ENCODE data around the gene BST2. TPM values are rescaled to one million over a fixed set of nuclear protein-coding genes. Genes with fewer than 3 reads are reported as not detected.

BST2 gene
- total and polyA plus RNA-seq, 2 of the 4 experiments (the other 2 are of a cell fraction), result 0.18 to 0.92 TPM

DNA sequence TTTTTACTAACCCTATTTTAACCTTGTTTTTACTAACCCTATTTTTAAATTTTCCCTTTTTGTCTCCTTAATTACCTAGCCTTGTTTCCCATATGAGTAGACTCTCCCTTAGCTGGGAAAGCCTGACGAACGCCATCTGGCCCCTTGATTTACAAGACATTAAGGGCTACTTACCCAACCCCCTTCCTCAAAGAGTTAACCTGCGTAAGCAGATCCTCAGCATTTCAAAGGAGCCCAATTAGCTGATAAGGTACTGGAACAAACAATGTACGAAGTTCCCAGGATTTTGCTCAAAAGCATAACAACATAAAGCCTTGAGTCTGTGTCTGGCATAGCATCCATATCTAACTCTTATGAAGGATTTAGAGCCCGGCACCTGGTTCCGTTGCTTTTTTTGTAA lies 9.7 kb upstream of the BST2 start:
- ChIA-PET POLR2A (ENCODE audit: unreplicated experiment) (no interaction called here), CTCF (no interaction called here)
- H3K4me1 ChIP-seq (ENCODE audit: control insufficient read depth, insufficient read depth, low read length), result peaks cover 9% of the 10 kb centered on the region
- H3K79me1 ChIP-seq (ENCODE audit: low read depth in 1 of 2, low read length in 2 of 2), result peaks cover 0 to 4% of the 10 kb centered on the region in 2 experiments; a peak in 2 of 4 replicates
- H3K4me3 ChIP-seq (ENCODE audit: insufficient read depth, low read depth, low read length), result no peak overlapping the region
- H4K5ac ChIP-seq (ENCODE audit: low read depth, low read length), result no peak overlapping the region
- no peak overlapping the region for H3K14ac ChIP-seq (replicated peaks; ENCODE audit: low read depth, low read length)
- H3K9me1 ChIP-seq (ENCODE audit: insufficient read depth, low read length), result peaks cover 4% of the 10 kb centered on the region; the same call in 1 of the 2 replicates
- WGBS, 2 experiments (ENCODE audit: extremely low coverage in 2 of 2, insufficient read length in 1 of 2), result 29% methylated on average over 2 of the region's 6 CpGs; no CpG with 5 or more reads in 1 of the 2 experiments
- DNase-seq (no peak), ATAC-seq (ENCODE audit: low read depth) (no peak)
- no peak overlapping the region for H3K23ac ChIP-seq (ENCODE audit: low read depth, low read length)
- H2BK5ac ChIP-seq (ENCODE audit: low read depth, low read length, poor library complexity, severe bottlenecking), result no peak overlapping the region
- H3K4me2 ChIP-seq (ENCODE audit: low read depth, low read length), result no peak overlapping the region
- no peak overlapping the region for H2AK5ac ChIP-seq (ENCODE audit: low read depth, low read length)
- dilution Hi-C loops (cut with HindIII; ENCODE audit: low sequenced_read_pairs, unreplicated experiment) (no loop called here), in situ Hi-C loops (cut with MboI; ENCODE audit: low sequenced_read_pairs) (no loop called here), intact Hi-C loops (cut with micrococcal nuclease) (no loop called here)
- H2AK9ac ChIP-seq (replicated peaks; ENCODE audit: low read depth, low read length, poor library complexity), result no peak overlapping the region
- H3K9me3 ChIP-seq (ENCODE audit: control insufficient read depth, insufficient read depth, low read length), result no peaks in the 10 kb centered on the region
- 0 out of 2 replicates have a peak, but pooled peaks cover 1% of the 10 kb centered on the region for H3K27me3 ChIP-seq (ENCODE audit: control insufficient read depth, insufficient read depth, low read length)
- H2AFZ ChIP-seq (replicated peaks; ENCODE audit: low read length, poor library complexity), result no peak overlapping the region
- no peak overlapping the region for H3K27ac ChIP-seq (ENCODE audit: insufficient read depth, low read length)
- H3K9ac ChIP-seq (ENCODE audit: low read depth, low read length), result no peak overlapping the region
- H4K20me1 ChIP-seq (ENCODE audit: insufficient read depth, low read length), result no peaks in the 10 kb centered on the region
- no peak overlapping the region for H4K8ac ChIP-seq (ENCODE audit: low read depth in 2 of 2, low read length in 2 of 2)
- H4K91ac ChIP-seq (ENCODE audit: insufficient read depth, low read depth, low read length), result no peak overlapping the region
- H2BK120ac ChIP-seq (ENCODE audit: low read depth, low read length), result no peak overlapping the region
- H2BK20ac ChIP-seq (ENCODE audit: low read depth, low read length), result no peak overlapping the region
- BruUV-seq (replicated peaks), result no TSS peak
- TF ChIP-seq RAD21 (IDR thresholded peaks at IDR 0.05; ENCODE audit: low read length), result no peak
- TF ChIP-seq FOS (IDR thresholded peaks at IDR 0.05; ENCODE audit: low read depth, low read length), result no peak
- TF ChIP-seq MXI1 (IDR thresholded peaks at IDR 0.05; ENCODE audit: borderline replicate concordance, low read depth, low read length), result no peak
- no peak for TF ChIP-seq MAFK (IDR thresholded peaks at IDR 0.05; ENCODE audit: low read depth, low read length)
- TF ChIP-seq RFX5 (IDR thresholded peaks at IDR 0.05; ENCODE audit: low read depth, low read length), result no peak
- TF ChIP-seq CHD1 (IDR thresholded peaks at IDR 0.05; ENCODE audit: low read depth, low read length), result no peak
- no peak for TF ChIP-seq CTCF (conservative IDR thresholded peaks at IDR 0.05; ENCODE audit: low read depth, low read length)
- no peak for TF ChIP-seq NFE2L2 (IDR thresholded peaks at IDR 0.05; ENCODE audit: low read depth, low read length)
- no peak for TF ChIP-seq CEBPB (IDR thresholded peaks at IDR 0.05; ENCODE audit: low read depth, low read length)
- TF ChIP-seq SMC3 (IDR thresholded peaks at IDR 0.05; ENCODE audit: low read depth, low read length), result no peak
- TF ChIP-seq ELK1 (IDR thresholded peaks at IDR 0.05; ENCODE audit: borderline replicate concordance, low read depth, low read length), result no peak
- no peak for TF ChIP-seq POLR2A (IDR thresholded peaks at IDR 0.05; ENCODE audit: low read depth, low read length)
- no peak for TF ChIP-seq BHLHE40 (IDR thresholded peaks at IDR 0.05; ENCODE audit: low read depth, low read length)
- TF ChIP-seq, protein P1, sequence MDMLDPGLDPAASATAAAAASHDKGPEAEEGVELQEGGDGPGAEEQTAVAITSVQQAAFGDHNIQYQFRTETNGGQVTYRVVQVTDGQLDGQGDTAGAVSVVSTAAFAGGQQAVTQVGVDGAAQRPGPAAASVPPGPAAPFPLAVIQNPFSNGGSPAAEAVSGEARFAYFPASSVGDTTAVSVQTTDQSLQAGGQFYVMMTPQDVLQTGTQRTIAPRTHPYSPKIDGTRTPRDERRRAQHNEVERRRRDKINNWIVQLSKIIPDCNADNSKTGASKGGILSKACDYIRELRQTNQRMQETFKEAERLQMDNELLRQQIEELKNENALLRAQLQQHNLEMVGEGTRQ (IDR thresholded peaks at IDR 0.05; ENCODE audit: low read depth, low read length), result no peak
- no peak for TF ChIP-seq RCOR1 (IDR thresholded peaks at IDR 0.05; ENCODE audit: insufficient replicate concordance, low read length)
- no peak for TF ChIP-seq MAZ (IDR thresholded peaks at IDR 0.05; ENCODE audit: borderline replicate concordance, low read depth, low read length)
- no peaks in the 10 kb centered on the region for H3K36me3 ChIP-seq (ENCODE audit: control insufficient read depth, insufficient read depth, low read length)
- H3K56ac ChIP-seq (ENCODE audit: extremely low read depth, insufficient read depth, low read length), result no peak overlapping the region
- H3K18ac ChIP-seq (ENCODE audit: low read depth, low read length), result no peak overlapping the region
- H2BK15ac ChIP-seq (ENCODE audit: low read depth, low read length), result no peak overlapping the region
- no peak overlapping the region for H3K4ac ChIP-seq (ENCODE audit: low read depth, low read length)

All from IMR-90 (cell line).